ENCODE measurements around the gene CCDC40. TPM values are rescaled to one million over a fixed set of nuclear protein-coding genes. Genes with fewer than 3 reads are reported as not detected.

CCDC40 gene
- total RNA-seq, 1 donor from 2014 or later: 4.4 TPM

GRCh38 chr17:79990051-79990592 lies 46.3 kb upstream of the CCDC40 start:
- Histone ChIP-seq H3K27me3 (ENCODE audit: control insufficient read depth, insufficient read depth, low read length) (no peaks in the 10 kb centered on the region), H3K36me3 (ENCODE audit: control insufficient read depth, insufficient read depth, low read length) (no peaks in the 10 kb centered on the region), H3K4me3 (ENCODE audit: low read depth, low read length) (no peak overlapping the region)
- no peak for DNase-seq (ENCODE audit: low read depth)
- no peak for TF ChIP-seq CTCF (IDR thresholded peaks at IDR 0.05; ENCODE audit: insufficient read depth, low read length, poor library complexity, severe bottlenecking)

- H3K27me3 ChIP-seq (ENCODE audit: control insufficient read depth, insufficient read depth, low read length): no peaks in the 10 kb centered on the region
- no peak for TF ChIP-seq CTCF (IDR thresholded peaks at IDR 0.05; ENCODE audit: insufficient read depth, low read length, poor library complexity, severe bottlenecking)
- H3K4me3 ChIP-seq (ENCODE audit: low read depth, low read length): no peak overlapping the region
- H3K36me3 ChIP-seq (ENCODE audit: control insufficient read depth, insufficient read depth, low read length): no peaks in the 10 kb centered on the region
- no peak for DNase-seq (ENCODE audit: low read depth)
Observed at GRCh38 chr17:79990704-79991103, 45.7 kb upstream of the CCDC40 start.

GRCh38 chr17:79991140-79991923 lies 45.1 kb upstream of the CCDC40 start:
- H3K4me3 ChIP-seq (ENCODE audit: low read depth, low read length): peak overlapping the region; percentile 4
- peak; percentile 78 for TF ChIP-seq CTCF (IDR thresholded peaks at IDR 0.05; ENCODE audit: insufficient read depth, low read length, poor library complexity, severe bottlenecking)
- H3K36me3 ChIP-seq (ENCODE audit: control insufficient read depth, insufficient read depth, low read length): no peaks in the 10 kb centered on the region
- no peak for DNase-seq (ENCODE audit: low read depth)
- no peaks in the 10 kb centered on the region for H3K27me3 ChIP-seq (ENCODE audit: control insufficient read depth, insufficient read depth, low read length)

- Histone ChIP-seq H3K27me3 (ENCODE audit: control insufficient read depth, insufficient read depth, low read length) (no peaks in the 10 kb centered on the region), H3K36me3 (ENCODE audit: control insufficient read depth, insufficient read depth, low read length) (no peaks in the 10 kb centered on the region), H3K4me3 (ENCODE audit: low read depth, low read length) (peak overlapping the region; percentile 4)
- no peak for DNase-seq (ENCODE audit: low read depth)
- no peak for TF ChIP-seq CTCF (IDR thresholded peaks at IDR 0.05; ENCODE audit: insufficient read depth, low read length, poor library complexity, severe bottlenecking)
Observed at GRCh38 chr17:79991924-79992648, 44.4 kb upstream of the CCDC40 start.

GRCh38 chr17:79992649-79993389 lies 43.6 kb upstream of the CCDC40 start:
- Histone ChIP-seq H3K27me3 (ENCODE audit: control insufficient read depth, insufficient read depth, low read length) (no peaks in the 10 kb centered on the region), H3K4me3 (ENCODE audit: low read depth, low read length) (no peak overlapping the region), H3K36me3 (ENCODE audit: control insufficient read depth, insufficient read depth, low read length) (no peaks in the 10 kb centered on the region)
- no peak for TF ChIP-seq CTCF (IDR thresholded peaks at IDR 0.05; ENCODE audit: insufficient read depth, low read length, poor library complexity, severe bottlenecking)
- no peak for DNase-seq (ENCODE audit: low read depth)
